ENCODE data around the gene CHMP5. TPM values are rescaled to one million over a fixed set of nuclear protein-coding genes. Genes with fewer than 3 reads are reported as not detected.

The CHMP5 gene
- polyA plus RNA-seq (2012; ENCODE audit: missing spikeins), result 98.6 TPM

GRCh38 chr9:33264473-33265177, at the start of gene CHMP5, which contains the start of gene BAG1:
CHMP5 (plus strand) TSS chr9:33265049; CDS start chr9:33265079, 30 bp downstream.
BAG1 (minus strand) TSS chr9:33264708.
- FAIRE-seq (peak; percentile 98), DNase-seq (ENCODE audit: insufficient read length) (peak; percentile 92)
- TF ChIP-seq POLR2A (IDR thresholded peaks at IDR 0.05; ENCODE audit: low read depth, low read length) (peak; percentile 67), POLR2AphosphoS5 (IDR thresholded peaks at IDR 0.05; ENCODE audit: low read depth, low read length) (peak; percentile 54; the same call in 1 of the 2 replicates), TAF1 (IDR thresholded peaks at IDR 0.05; ENCODE audit: borderline replicate concordance, low read depth, low read length) (peak; percentile 78)

DNA sequence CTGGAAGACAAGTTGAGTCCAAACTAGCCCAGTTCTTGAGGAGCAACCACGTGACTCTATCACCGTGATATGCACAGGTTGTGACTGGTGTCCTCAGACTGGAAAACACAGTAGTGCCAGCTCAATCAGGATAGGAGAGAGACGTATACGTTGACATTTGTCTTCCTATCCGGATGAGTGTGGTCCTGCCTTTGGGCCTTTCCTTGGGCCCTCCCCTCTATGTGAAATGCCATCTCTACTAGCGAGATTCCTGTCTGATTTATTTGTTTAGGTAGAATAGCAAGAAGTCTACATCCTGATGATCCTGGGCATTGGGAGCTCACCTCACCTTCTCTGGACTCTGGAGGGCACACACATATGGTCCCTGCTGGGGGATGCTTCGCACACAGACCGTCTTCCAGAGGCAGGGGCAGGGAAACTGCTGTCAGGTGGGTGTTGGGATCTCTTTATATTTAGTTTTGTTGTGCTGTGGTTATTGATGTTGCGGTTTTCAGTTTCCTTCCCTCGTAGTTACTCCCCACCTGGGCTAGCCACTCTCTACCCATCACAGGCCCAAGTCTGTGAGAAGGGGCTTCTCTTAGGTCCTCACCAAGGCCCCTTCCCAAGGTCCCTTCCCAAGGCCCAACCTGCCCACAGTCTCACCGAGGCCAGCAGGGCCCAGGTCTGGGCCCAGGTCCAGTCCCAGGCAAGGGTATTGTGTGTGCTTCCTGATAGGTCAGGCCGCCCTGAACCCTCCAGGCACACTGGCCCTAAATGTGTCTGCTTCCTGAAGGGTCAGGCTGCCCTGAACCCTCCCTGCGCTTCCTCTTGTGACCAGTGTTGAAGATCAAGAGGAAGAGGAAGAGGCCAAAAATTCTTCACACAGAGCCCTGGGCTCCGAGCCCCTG, 43.9 kb upstream of the CHMP5 start:
- DNase-seq (ENCODE audit: insufficient read length), result no peak
- FAIRE-seq, result no peak
- TF ChIP-seq POLR2AphosphoS5 (IDR thresholded peaks at IDR 0.05; ENCODE audit: low read depth, low read length) (no peak), POLR2A (IDR thresholded peaks at IDR 0.05; ENCODE audit: low read depth, low read length) (no peak), TAF1 (IDR thresholded peaks at IDR 0.05; ENCODE audit: borderline replicate concordance, low read depth, low read length) (no peak)

GRCh38 chr9:33221568-33221884, 43.3 kb upstream of the CHMP5 start:
- DNase-seq (ENCODE audit: insufficient read length) (no peak), FAIRE-seq (no peak)
- no peak for TF ChIP-seq TAF1 (IDR thresholded peaks at IDR 0.05; ENCODE audit: borderline replicate concordance, low read depth, low read length)
- no peak for TF ChIP-seq POLR2AphosphoS5 (IDR thresholded peaks at IDR 0.05; ENCODE audit: low read depth, low read length)
- TF ChIP-seq POLR2A (IDR thresholded peaks at IDR 0.05; ENCODE audit: low read depth, low read length), result no peak

DNA sequence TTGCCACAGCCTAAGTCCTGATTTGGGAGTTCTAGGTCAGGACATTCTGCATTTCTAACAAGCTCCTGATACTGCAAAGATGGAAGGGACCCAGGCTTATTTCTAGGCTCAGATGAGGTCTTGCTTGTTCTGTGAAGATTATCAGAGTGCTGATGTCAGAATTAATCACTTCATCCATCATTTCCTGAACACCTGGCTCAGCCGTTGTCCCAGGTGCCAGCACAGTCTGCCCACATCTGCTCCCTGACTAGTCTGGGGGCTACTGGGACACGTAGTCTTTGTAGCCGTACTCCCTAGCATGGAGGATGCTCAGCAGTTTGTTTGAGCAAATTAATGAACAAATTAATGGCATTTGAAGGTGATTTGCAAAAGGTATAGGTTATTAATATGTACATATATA, 42.8 kb upstream of the CHMP5 start:
- no peak for TF ChIP-seq POLR2A (IDR thresholded peaks at IDR 0.05; ENCODE audit: low read depth, low read length)
- no peak for TF ChIP-seq TAF1 (IDR thresholded peaks at IDR 0.05; ENCODE audit: borderline replicate concordance, low read depth, low read length)
- TF ChIP-seq POLR2AphosphoS5 (IDR thresholded peaks at IDR 0.05; ENCODE audit: low read depth, low read length), result no peak
- no peak for DNase-seq (ENCODE audit: insufficient read length)
- FAIRE-seq, result no peak

GRCh38 chr9:33223696-33224095, 41.2 kb upstream of the CHMP5 start:
- peak; percentile 58 for FAIRE-seq
- no peak for DNase-seq (ENCODE audit: insufficient read length)
- TF ChIP-seq POLR2AphosphoS5 (IDR thresholded peaks at IDR 0.05; ENCODE audit: low read depth, low read length), result no peak
- TF ChIP-seq TAF1 (IDR thresholded peaks at IDR 0.05; ENCODE audit: borderline replicate concordance, low read depth, low read length), result no peak

DNA sequence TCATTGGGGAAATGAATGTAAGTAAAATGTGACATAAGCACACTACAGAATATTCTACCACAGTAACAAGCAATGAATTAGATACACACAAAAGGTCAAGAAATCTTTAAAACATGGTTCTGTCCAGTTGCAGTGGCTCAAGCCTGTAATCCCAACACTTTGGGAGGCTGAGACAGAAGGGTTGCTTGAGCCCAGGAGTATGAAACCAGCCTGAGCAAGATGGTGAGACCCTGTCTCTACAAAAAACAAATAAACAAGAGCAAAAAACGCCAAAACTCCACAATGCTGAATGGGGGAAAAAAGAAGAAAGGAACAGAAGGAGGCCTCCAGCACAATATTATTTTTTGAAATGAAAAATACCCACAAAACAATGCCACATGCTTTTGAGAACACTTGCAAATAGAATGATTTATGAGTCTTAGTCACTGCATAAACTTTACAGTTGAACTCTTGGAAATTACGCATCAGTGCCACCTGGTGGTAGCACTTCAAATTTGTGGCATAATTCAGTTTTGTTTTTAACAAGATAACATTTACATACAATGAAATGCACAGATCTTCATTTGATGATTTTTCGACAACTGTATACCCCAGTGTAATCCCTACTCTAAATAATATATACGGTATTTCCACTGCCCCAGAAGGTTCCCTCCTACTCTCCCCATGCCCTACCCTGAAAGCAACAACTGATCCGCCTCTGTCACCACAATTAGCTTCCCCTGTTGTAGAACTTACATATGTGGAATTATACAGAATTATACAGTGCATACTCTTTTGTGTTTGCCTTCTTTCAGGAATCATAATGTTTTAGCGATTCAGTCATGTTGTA, 39.3 kb upstream of the CHMP5 start:
- DNase-seq (ENCODE audit: insufficient read length) (no peak), FAIRE-seq (peak; percentile 76)
- TF ChIP-seq POLR2AphosphoS5 (IDR thresholded peaks at IDR 0.05; ENCODE audit: low read depth, low read length) (no peak), TAF1 (IDR thresholded peaks at IDR 0.05; ENCODE audit: borderline replicate concordance, low read depth, low read length) (no peak), POLR2A (IDR thresholded peaks at IDR 0.05; ENCODE audit: low read depth, low read length) (no peak)

GRCh38 chr9:33227008-33227398, 37.8 kb upstream of the CHMP5 start:
- TF ChIP-seq POLR2AphosphoS5 (IDR thresholded peaks at IDR 0.05; ENCODE audit: low read depth, low read length) (no peak), POLR2A (IDR thresholded peaks at IDR 0.05; ENCODE audit: low read depth, low read length) (no peak), TAF1 (IDR thresholded peaks at IDR 0.05; ENCODE audit: borderline replicate concordance, low read depth, low read length) (no peak)
- FAIRE-seq (no peak), DNase-seq (ENCODE audit: insufficient read length) (no peak)

DNA sequence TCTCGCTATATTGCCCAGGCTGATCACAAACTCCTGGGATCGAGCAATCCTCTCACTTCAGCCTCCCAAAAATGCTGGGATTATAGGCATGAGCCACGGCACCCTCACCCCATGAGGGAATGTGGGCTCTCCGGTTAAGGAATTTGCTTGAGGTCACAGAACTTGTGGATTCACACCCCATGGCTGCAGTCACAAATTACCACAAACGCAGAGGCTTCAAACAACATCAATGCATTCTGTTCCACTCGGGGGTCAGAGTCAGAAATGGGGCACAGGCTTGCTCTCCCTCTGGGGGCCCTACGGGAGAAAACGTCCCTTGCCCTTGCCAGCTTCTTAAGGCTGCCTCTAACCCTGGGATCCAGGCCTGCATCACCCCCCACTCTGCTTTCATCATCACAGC, 37.1 kb upstream of the CHMP5 start:
- DNase-seq (ENCODE audit: insufficient read length) (no peak), FAIRE-seq (no peak)
- TF ChIP-seq POLR2AphosphoS5 (IDR thresholded peaks at IDR 0.05; ENCODE audit: low read depth, low read length), result no peak
- no peak for TF ChIP-seq TAF1 (IDR thresholded peaks at IDR 0.05; ENCODE audit: borderline replicate concordance, low read depth, low read length)
- no peak for TF ChIP-seq POLR2A (IDR thresholded peaks at IDR 0.05; ENCODE audit: low read depth, low read length)

- no peak for DNase-seq (ENCODE audit: insufficient read length)
- no peak for FAIRE-seq
These were observed 36.2 kb upstream of the CHMP5 start for GRCh38 chr9:33228606-33229005.

GRCh38 chr9:33229359-33230114, 35.3 kb upstream of the CHMP5 start:
- DNase-seq (ENCODE audit: insufficient read length) (no peak), FAIRE-seq (no peak)
- TF ChIP-seq POLR2A (IDR thresholded peaks at IDR 0.05; ENCODE audit: low read depth, low read length) (no peak), TAF1 (IDR thresholded peaks at IDR 0.05; ENCODE audit: borderline replicate concordance, low read depth, low read length) (no peak), POLR2AphosphoS5 (IDR thresholded peaks at IDR 0.05; ENCODE audit: low read depth, low read length) (no peak)

More at GRCh38 chr9:33228606-33229005, 36.2 kb upstream of the CHMP5 start:
- TF ChIP-seq POLR2A (IDR thresholded peaks at IDR 0.05; ENCODE audit: low read depth, low read length) (no peak), POLR2AphosphoS5 (IDR thresholded peaks at IDR 0.05; ENCODE audit: low read depth, low read length) (no peak), TAF1 (IDR thresholded peaks at IDR 0.05; ENCODE audit: borderline replicate concordance, low read depth, low read length) (no peak)
